H1 (cell line): ENCODE results near the gene LDLRAD1. TPM values are rescaled to one million over a fixed set of nuclear protein-coding genes. Genes with fewer than 3 reads are reported as not detected.

Experiments used
- CTCF ChIA-PET: fragments of 300-600 bp; sonication (Branson Sonifier 250); formaldehyde crosslinking; loops from one replicate; lab custom pipeline; 2021; ENCODE audit not compliant: partially characterized antibody; lab: Charles Lee
- POLR2A ChIA-PET: fragments of 300-600 bp; sonication (Branson Sonifier 250); formaldehyde crosslinking; loops from one replicate; lab custom pipeline; 2021; ENCODE audit warnings: inconsistent platforms; ENCODE audit not compliant: partially characterized antibody; lab: Charles Lee
- DNase-seq, 2 experiments: peaks; one replicate each; pipeline versions ENCODE4 v3.0.0 to v3.0.0-alpha.2; 2010 to 2022; ENCODE audit warnings: low spot score in 2 of 2, low read depth in 1 of 2, mixed read lengths in 1 of 2
- FAIRE-seq: peaks from 2 replicates; lab custom pipeline; 2011; peaks lifted over from hg19 to GRCh38; lab: Jason Lieb, UNC
- H2AFZ ChIP-seq: 2 replicates; pipeline ENCODE4 v1.8.1; 2012; ENCODE audit warnings: low read length, inconsistent platforms
- H2AK5ac ChIP-seq: 2 replicates; pipeline ENCODE4 v1.6.1; 2013; ENCODE audit warnings: low read depth, low read length
- H2BK120ac ChIP-seq: replicated peaks from 2 replicates; pipeline ENCODE3; 2013; ENCODE audit warnings: low read depth, low read length, inconsistent platforms
- H2BK12ac ChIP-seq: 2 replicates; pipeline ENCODE4 v1.6.1; 2013; ENCODE audit warnings: low read depth, low read length
- H2BK15ac ChIP-seq: 2 replicates; pipeline ENCODE4 v1.6.1; 2013; ENCODE audit warnings: low read length
- H2BK20ac ChIP-seq: 2 replicates; pipeline ENCODE4 v1.6.1; 2013; ENCODE audit warnings: low read length
- H2BK5ac ChIP-seq: 2 replicates; pipeline ENCODE4 v1.6.1; 2013; ENCODE audit warnings: low read depth, low read length
- H3K14ac ChIP-seq: 2 replicates; pipeline ENCODE4 v1.6.1; 2013; ENCODE audit warnings: inconsistent platforms; ENCODE audit not compliant: insufficient read length
- H3K18ac ChIP-seq: 2 replicates; pipeline ENCODE4 v1.6.1; 2013; ENCODE audit warnings: low read length; ENCODE audit errors: extremely low read depth
- H3K23ac ChIP-seq: 2 replicates; pipeline ENCODE4 v1.6.1; 2013; ENCODE audit warnings: inconsistent platforms; ENCODE audit not compliant: insufficient read length
- H3K23me2 ChIP-seq: 2 replicates; pipeline ENCODE4 v1.6.1; 2013; ENCODE audit warnings: low read depth, low read length
- H3K27ac ChIP-seq: 2 replicates; pipeline ENCODE4 v1.6.1; 2011; ENCODE audit warnings: low read depth, low read length, inconsistent platforms
- H3K27me3 ChIP-seq, 4 experiments: replicated peaks in 1 of 4; 1 replicate in 1 of 4; 2 replicates in 3 of 4; pipeline versions ENCODE4 v1.6.1 to v1.8.1; 2011 to 2013; ENCODE audit warnings: low read length in 3 of 4, mild to moderate bottlenecking in 3 of 4, inconsistent platforms in 2 of 4, mixed read lengths in 2 of 4, moderate library complexity in 1 of 4; ENCODE audit not compliant: control insufficient read depth in 3 of 4, insufficient read depth in 3 of 4; ENCODE audit errors: extremely low read depth in 1 of 4
- H3K36me3 ChIP-seq, 4 experiments: 2 replicates each; pipeline versions ENCODE4 v1.6.1 to v1.8.1; 2011 to 2013; ENCODE audit warnings: mild to moderate bottlenecking in 4 of 4, low read length in 3 of 4, moderate library complexity in 2 of 4, control low read depth in 1 of 4, inconsistent platforms in 1 of 4; ENCODE audit not compliant: insufficient read depth in 4 of 4, control insufficient read depth in 2 of 4
- H3K4ac ChIP-seq: replicated peaks from 2 replicates; pipeline ENCODE3; 2013; ENCODE audit warnings: low read length, low read depth, mixed read lengths, inconsistent platforms; ENCODE audit not compliant: insufficient read length
- H3K4me1 ChIP-seq, 4 experiments: replicated peaks in 1 of 4; 1 replicate in 1 of 4; 2 replicates in 3 of 4; pipeline versions ENCODE4 v1.6.1 to v1.8.1; 2011 to 2013; ENCODE audit warnings: low read length in 3 of 4, inconsistent platforms in 2 of 4, mixed read lengths in 1 of 4; ENCODE audit not compliant: insufficient read depth in 4 of 4, control insufficient read depth in 3 of 4
- H3K4me2 ChIP-seq, 2 experiments: 2 replicates each; pipeline versions ENCODE4 v1.6.1 to v1.8.1; 2011 to 2013; ENCODE audit warnings: low read depth in 2 of 2, low read length in 2 of 2, control low read depth in 1 of 2, inconsistent platforms in 1 of 2, mild to moderate bottlenecking in 1 of 2; ENCODE audit not compliant: insufficient read depth in 1 of 2
- H3K4me3 ChIP-seq, 4 experiments: fragments of 200-600, 300-600 bp in 1 of 4; sonication (generic), shearing (Covaris generic), sonication (Bioruptor Twin) in 1 of 4; 2 replicates each; pipeline versions ENCODE4 v1.5.1 to v1.8.1; 2011 to 2016; ENCODE audit warnings: low read length in 4 of 4, low read depth in 3 of 4, control low read depth in 2 of 4, inconsistent platforms in 2 of 4, mild to moderate bottlenecking in 2 of 4, mixed read lengths in 1 of 4, moderate library complexity in 1 of 4; ENCODE audit not compliant: insufficient read depth in 2 of 4; ENCODE audit errors: extremely low read depth in 1 of 4
- H3K56ac ChIP-seq: replicated peaks from 2 replicates; pipeline ENCODE3; 2013; ENCODE audit warnings: low read depth, mild to moderate bottlenecking, mixed read lengths, low read length, inconsistent platforms; ENCODE audit not compliant: insufficient read length
- H3K79me1 ChIP-seq: 2 replicates; pipeline ENCODE4 v1.6.1; 2013; ENCODE audit warnings: low read depth, low read length, control low read depth
- H3K79me2 ChIP-seq, 2 experiments: 2 replicates each; pipeline versions ENCODE4 v1.6.1 to v1.8.1; 2012 to 2013; ENCODE audit warnings: low read length in 2 of 2, mild to moderate bottlenecking in 2 of 2, inconsistent platforms in 1 of 2; ENCODE audit not compliant: insufficient read depth in 2 of 2, control insufficient read depth in 1 of 2
- H3K9ac ChIP-seq, 4 experiments: replicated peaks in 1 of 4; 1 replicate in 1 of 4; 2 replicates in 3 of 4; pipeline versions ENCODE4 v1.6.1 to v1.8.1; 2011 to 2013; ENCODE audit warnings: low read depth in 3 of 4, low read length in 3 of 4, control low read depth in 2 of 4, mild to moderate bottlenecking in 2 of 4, moderate library complexity in 2 of 4, inconsistent platforms in 1 of 4; ENCODE audit errors: extremely low read depth in 1 of 4
- H3K9me3 ChIP-seq, 2 experiments: 2 replicates each; pipeline versions ENCODE4 v1.6.1 to v1.8.1; 2012 to 2013; ENCODE audit warnings: mild to moderate bottlenecking in 2 of 2, moderate library complexity in 2 of 2, control low read depth in 1 of 2, inconsistent platforms in 1 of 2, low read depth in 1 of 2, low read length in 1 of 2, mixed read lengths in 1 of 2; ENCODE audit not compliant: insufficient read depth in 2 of 2
- H4K20me1 ChIP-seq, 2 experiments: replicated peaks in 1 of 2; 2 replicates each; pipeline versions ENCODE3 to v1.8.1; 2011 to 2013; ENCODE audit warnings: inconsistent platforms in 2 of 2, low read length in 2 of 2, mild to moderate bottlenecking in 1 of 2; ENCODE audit not compliant: insufficient read depth in 2 of 2, control insufficient read depth in 1 of 2
- H4K5ac ChIP-seq: 2 replicates; pipeline ENCODE4 v1.6.1; 2013; ENCODE audit warnings: low read length, low read depth, mixed read lengths, inconsistent platforms; ENCODE audit not compliant: insufficient read length
- H4K8ac ChIP-seq: 2 replicates; pipeline ENCODE4 v1.8.0; 2013; ENCODE audit warnings: mild to moderate bottlenecking, moderate library complexity, low read length, inconsistent platforms; ENCODE audit not compliant: insufficient read depth; ENCODE audit errors: extremely low read depth
- H4K91ac ChIP-seq: replicated peaks from 2 replicates; pipeline ENCODE3; 2013; ENCODE audit warnings: low read length, mixed read lengths, inconsistent platforms; ENCODE audit not compliant: insufficient read length
- GABPA ChIP-seq: IDR thresholded peaks from 2 replicates; pipeline ENCODE4 v1.6.1; 2011; ENCODE audit warnings: mild to moderate bottlenecking, low read length, moderate library complexity, borderline replicate concordance; ENCODE audit not compliant: insufficient read depth
- ZNF274 ChIP-seq: IDR thresholded peaks from 2 replicates; pipeline ENCODE4 v1.7.0; 2012; ENCODE audit warnings: low read length, borderline replicate concordance; ENCODE audit errors: extremely low read depth
- WGBS, 2 experiments: shearing (Covaris generic) in 1 of 2; methylation state at CpG; one replicate each; pipeline versions ENCODE4 v1.1.6 to v1.1.7; 2013 to 2015; ENCODE audit warnings: low lambda C conversion rate in 2 of 2, mixed read lengths in 2 of 2, inconsistent platforms in 1 of 2, low coverage in 1 of 2, missing lambda C conversion rate in 1 of 2; ENCODE audit not compliant: insufficient replicate concordance in 2 of 2, insufficient coverage in 1 of 2, insufficient read length in 1 of 2; ENCODE audit errors: extremely low coverage in 1 of 2, missing lambda C conversion rate in 1 of 2; 5-methylcytosine and 5-hydroxymethylcytosine counted together
- polyA plus RNA-seq, 7 experiments: library from polyadenylated mRNA; depleted of rRNA in 3 of 7; stranded (reverse) in 5 of 7; unstranded in 2 of 7; fragments of >200 nt in 5 of 7; fragments of 200-250 nt in 2 of 7; gene quantifications; 1 replicate in 5 of 7; 2 replicates in 1 of 7; 4 replicates in 1 of 7; pipeline versions ENCODE4 v1.2.1 to v1.2.3, GENCODE V29; 2011 to 2013; ENCODE audit warnings: missing spikeins in 2 of 7, mixed read lengths in 2 of 7
- total RNA-seq: library from RNA; stranded (reverse); fragmentation: NEBNext Ultra II Directional; extraction: Animal tissue kit (Norgen Biotek cat#: 25700); gene quantifications from 2 replicates; pipeline ENCODE4 v1.2.1, GENCODE V29; 2021

Gene LDLRAD1
- total and polyA plus RNA-seq, 2 of the 8 experiments (the other 6 are each of a cell fraction or from before 2014, with no cell fraction given): not detected

DNA sequence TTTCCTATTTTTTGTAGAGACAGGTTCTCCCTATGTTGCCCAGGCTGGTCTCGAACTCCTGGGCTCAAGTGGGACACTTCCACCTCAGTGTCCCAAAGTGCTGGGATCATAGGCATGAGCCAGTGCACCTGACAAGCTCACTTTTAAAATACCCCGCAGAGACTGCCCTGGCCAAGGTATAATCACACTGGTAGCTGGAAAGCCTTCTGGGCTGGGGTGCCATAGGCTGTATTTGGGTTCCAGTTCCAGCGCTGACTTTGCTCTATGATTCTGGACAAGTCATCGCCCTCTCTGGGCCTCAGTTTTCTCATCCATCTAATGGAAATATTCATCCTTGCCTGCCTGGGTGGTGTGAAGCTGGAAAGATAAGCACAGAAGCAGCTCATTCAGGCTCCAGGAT is 10.4 kb downstream of the LDLRAD1 start:
- H3K4me1 ChIP-seq: no peaks in the 10 kb centered on the region
- H2AK5ac ChIP-seq: no peak overlapping the region
- no peak overlapping the region for H3K4ac ChIP-seq
- H3K9me3 ChIP-seq: peaks cover 3 to 17% of the 10 kb centered on the region in 2 experiments; a peak in 3 of 4 replicates
- no peak overlapping the region for H2BK120ac ChIP-seq
- H3K18ac ChIP-seq: no peak overlapping the region
- no peak for TF ChIP-seq ZNF274
- TF ChIP-seq GABPA: no peak
- no peak overlapping the region for H2AFZ ChIP-seq
- H2BK5ac ChIP-seq: no peak overlapping the region
- no peak overlapping the region for H2BK12ac ChIP-seq
- H3K56ac ChIP-seq: no peak overlapping the region
- no peak overlapping the region for H3K14ac ChIP-seq
- WGBS, 2 experiments: 88% methylated on average over 4 of the region's 4 CpGs; no CpG with 5 or more reads in 1 of the 2 experiments
- H3K23me2 ChIP-seq: no peaks in the 10 kb centered on the region; the same call in 1 of the 2 replicates
- DNase-seq: peak in 1 of 2 experiments; percentile 23
- no peak overlapping the region for H3K4me3 ChIP-seq
- H2BK15ac ChIP-seq: no peak overlapping the region
- no peak overlapping the region for H3K23ac ChIP-seq
- no peak overlapping the region for H3K9ac ChIP-seq
- H3K36me3 ChIP-seq: no peaks in the 10 kb centered on the region
- H3K4me2 ChIP-seq: no peak overlapping the region
- no peak overlapping the region for H4K91ac ChIP-seq
- FAIRE-seq: no peak
- ChIA-PET CTCF (interaction anchor here (0.7 to 4.1 kb wide), 6 partner anchors 16 to 147 kb away, joined by 3 to 18 read pairs (median 5); no protein-coding TSS in a partner anchor), POLR2A (interaction anchor here (1.3 kb wide), 1 partner anchor 13 kb away, joined by 4 read pairs; no protein-coding TSS in a partner anchor)
- no peak overlapping the region for H4K5ac ChIP-seq
- H4K20me1 ChIP-seq: no peaks in the 10 kb centered on the region
- H3K79me2 ChIP-seq: no peaks in the 10 kb centered on the region
- H3K27me3 ChIP-seq: no peaks in the 10 kb centered on the region
- H4K8ac ChIP-seq: no peak overlapping the region
- H3K79me1 ChIP-seq: no peaks in the 10 kb centered on the region
- H3K27ac ChIP-seq: no peak overlapping the region
- H2BK20ac ChIP-seq: no peak overlapping the region
